ENCODE data around the gene SYNDIG1. TPM values are rescaled to one million over a fixed set of nuclear protein-coding genes. Genes with fewer than 3 reads are reported as not detected.
A peak's percentile ranks its signal among the peaks of the same experiment; 100 is the strongest.

SYNDIG1 gene
- total RNA-seq, 6 donors from 2014 or later = 0.30 to 0.37 (median 0.34) TPM; not detected in 3

DNA sequence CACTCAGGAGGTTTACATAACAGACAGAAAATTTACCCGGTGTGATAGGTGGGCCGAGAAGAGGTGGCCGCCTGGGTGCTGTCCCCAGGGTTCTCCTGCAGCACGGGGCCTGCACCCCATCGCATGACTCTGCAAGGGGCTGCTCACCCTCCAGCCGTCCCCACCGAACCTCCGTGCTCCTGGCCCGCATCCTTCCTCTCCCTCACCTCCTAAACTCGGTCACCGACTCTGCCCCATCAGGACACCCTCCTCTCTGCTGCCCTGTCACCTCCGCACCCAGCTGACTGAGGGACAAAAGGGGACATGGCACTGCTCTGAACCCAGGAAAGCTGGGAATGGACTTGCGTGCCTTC lies 147.6 kb downstream of the SYNDIG1 start:
- Histone ChIP-seq H3K4me1 (no peaks in the 10 kb centered on the region), H3K4me3 (no peak overlapping the region), H3K36me3 (no peaks in the 10 kb centered on the region), H3K27me3 (no peaks in the 10 kb centered on the region), H3K27ac (no peak overlapping the region), H3K9me3 (no peaks in the 10 kb centered on the region)
- ATAC-seq (ENCODE audit: low FRiP score in 2 of 2) (peak in 1 of 2 donors; percentile 9), DNase-seq (no peak)
- TF ChIP-seq POLR2A (IDR thresholded peaks at IDR 0.05) = no peak
- TF ChIP-seq, protein P1, sequence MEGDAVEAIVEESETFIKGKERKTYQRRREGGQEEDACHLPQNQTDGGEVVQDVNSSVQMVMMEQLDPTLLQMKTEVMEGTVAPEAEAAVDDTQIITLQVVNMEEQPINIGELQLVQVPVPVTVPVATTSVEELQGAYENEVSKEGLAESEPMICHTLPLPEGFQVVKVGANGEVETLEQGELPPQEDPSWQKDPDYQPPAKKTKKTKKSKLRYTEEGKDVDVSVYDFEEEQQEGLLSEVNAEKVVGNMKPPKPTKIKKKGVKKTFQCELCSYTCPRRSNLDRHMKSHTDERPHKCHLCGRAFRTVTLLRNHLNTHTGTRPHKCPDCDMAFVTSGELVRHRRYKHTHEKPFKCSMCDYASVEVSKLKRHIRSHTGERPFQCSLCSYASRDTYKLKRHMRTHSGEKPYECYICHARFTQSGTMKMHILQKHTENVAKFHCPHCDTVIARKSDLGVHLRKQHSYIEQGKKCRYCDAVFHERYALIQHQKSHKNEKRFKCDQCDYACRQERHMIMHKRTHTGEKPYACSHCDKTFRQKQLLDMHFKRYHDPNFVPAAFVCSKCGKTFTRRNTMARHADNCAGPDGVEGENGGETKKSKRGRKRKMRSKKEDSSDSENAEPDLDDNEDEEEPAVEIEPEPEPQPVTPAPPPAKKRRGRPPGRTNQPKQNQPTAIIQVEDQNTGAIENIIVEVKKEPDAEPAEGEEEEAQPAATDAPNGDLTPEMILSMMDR (IDR thresholded peaks at IDR 0.05) = no peak
- TF ChIP-seq POLR2AphosphoS5 (IDR thresholded peaks at IDR 0.05) = no peak
- WGBS, 2 donors = 76 to 82% methylated on average over 13 of the region's 13 CpGs

DNA sequence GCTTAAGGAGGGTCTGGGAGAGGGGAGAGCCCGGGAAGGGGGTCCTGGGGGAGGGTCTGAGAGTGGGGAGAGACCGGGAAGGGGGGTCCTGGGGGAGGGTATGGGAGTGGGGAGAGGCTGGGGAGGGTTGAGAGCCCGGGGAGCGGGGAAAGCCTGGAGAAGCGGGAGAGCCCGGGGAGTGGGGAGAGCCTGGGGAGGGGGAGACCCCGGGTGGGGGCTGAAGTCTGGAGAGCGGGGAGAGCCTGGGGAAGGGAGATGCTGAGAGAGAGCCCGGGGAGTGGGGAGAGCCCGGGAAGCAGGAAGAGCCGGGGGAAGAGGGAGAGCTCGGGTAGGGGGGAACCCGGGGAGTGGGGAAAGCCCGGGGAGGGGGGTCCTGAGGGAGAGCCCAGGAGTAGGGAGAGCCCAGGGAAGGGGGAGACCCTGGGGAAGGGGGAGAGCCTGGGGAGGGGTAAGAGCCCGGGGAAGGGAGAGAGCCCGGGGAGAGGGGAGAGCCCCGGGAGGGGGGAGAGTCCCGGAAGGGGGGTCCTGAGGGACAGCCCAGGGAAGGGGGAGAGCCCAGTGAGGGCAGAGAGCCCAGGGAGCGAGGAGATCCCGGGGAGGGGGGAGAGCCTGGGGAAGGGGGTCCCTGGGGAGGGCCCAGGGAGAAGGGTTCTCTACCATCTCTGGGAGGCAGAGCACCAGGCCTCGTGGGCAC lies 148.5 kb downstream of the SYNDIG1 start:
- H3K36me3 ChIP-seq = no peaks in the 10 kb centered on the region
- TF ChIP-seq, protein P1 (IDR thresholded peaks at IDR 0.05) = no peak
- TF ChIP-seq POLR2AphosphoS5 (IDR thresholded peaks at IDR 0.05) = no peak
- TF ChIP-seq POLR2A (IDR thresholded peaks at IDR 0.05) = no peak
- no peak for TF ChIP-seq EP300 (IDR thresholded peaks at IDR 0.05)
- no peaks in the 10 kb centered on the region for H3K9me3 ChIP-seq
- no peaks in the 10 kb centered on the region for H3K4me1 ChIP-seq
- no peaks in the 10 kb centered on the region for H3K27me3 ChIP-seq
- DNase-seq = peak in 1 of 2 donors; percentile 21
- no peak overlapping the region for H3K27ac ChIP-seq
- H3K4me3 ChIP-seq = no peak overlapping the region
- 78 to 84% methylated on average over 5 to 7 of the region's 21 CpGs for WGBS, 2 donors
- peak; percentile 3 to 30 for ATAC-seq (ENCODE audit: low FRiP score in 2 of 2)

DNA sequence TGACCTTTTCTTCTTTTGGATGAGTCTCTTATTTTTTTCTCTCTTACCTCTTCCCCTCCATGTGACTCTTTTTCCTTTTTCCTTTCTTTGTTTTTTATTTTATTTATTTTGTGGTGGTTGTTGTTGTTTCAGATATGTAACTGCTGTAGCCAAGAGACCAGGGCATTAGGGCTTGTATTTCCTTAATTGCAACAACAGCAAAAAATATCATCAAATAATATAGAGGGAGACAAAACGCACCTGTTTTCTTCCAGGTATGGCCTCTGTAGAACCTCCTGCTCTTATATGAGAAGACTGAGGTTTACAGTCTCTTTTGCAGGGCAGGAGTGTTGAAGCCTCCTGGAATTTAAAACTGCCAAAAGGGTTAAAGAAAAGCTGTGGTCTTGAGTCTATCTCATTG lies 149.3 kb downstream of the SYNDIG1 start:
- no peak for TF ChIP-seq POLR2AphosphoS5 (IDR thresholded peaks at IDR 0.05)
- TF ChIP-seq POLR2A (IDR thresholded peaks at IDR 0.05) = no peak
- TF ChIP-seq, protein P1 (IDR thresholded peaks at IDR 0.05) = no peak
- no peaks in the 10 kb centered on the region for H3K9me3 ChIP-seq
- WGBS, 2 donors = 74 to 88% methylated on average over 1 of the region's 1 CpG
- DNase-seq (no peak), ATAC-seq (ENCODE audit: low FRiP score in 2 of 2) (no peak)
- no peak overlapping the region for H3K4me3 ChIP-seq
- H3K36me3 ChIP-seq = no peaks in the 10 kb centered on the region
- H3K27ac ChIP-seq = no peak overlapping the region
- no peaks in the 10 kb centered on the region for H3K27me3 ChIP-seq
- no peaks in the 10 kb centered on the region for H3K4me1 ChIP-seq

DNA sequence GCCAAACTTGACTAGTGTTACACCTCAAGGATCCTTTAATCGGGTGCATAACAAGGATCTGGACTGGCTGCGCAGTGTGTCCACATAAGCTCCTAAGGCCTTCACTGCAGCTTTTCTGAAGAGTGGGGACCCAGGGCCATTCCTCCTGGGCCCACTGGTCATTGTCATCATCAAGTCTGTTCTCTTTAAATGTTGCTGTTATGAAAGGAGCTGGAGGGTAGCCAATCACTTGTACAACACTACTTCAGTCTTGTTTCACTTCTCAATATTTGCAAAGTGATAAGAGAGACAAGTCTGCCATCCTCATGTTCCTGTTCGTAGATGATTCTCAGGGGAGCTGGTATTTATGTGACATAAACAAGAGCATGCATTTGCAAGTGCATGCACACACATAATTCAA lies 149.8 kb downstream of the SYNDIG1 start:
- 58 to 62% methylated on average over 3 of the region's 3 CpGs for WGBS, 2 donors
- H3K36me3 ChIP-seq = no peaks in the 10 kb centered on the region
- no peak for DNase-seq
- H3K9me3 ChIP-seq = no peaks in the 10 kb centered on the region
- no peak for TF ChIP-seq EP300 (IDR thresholded peaks at IDR 0.05)
- no peak for TF ChIP-seq POLR2A (IDR thresholded peaks at IDR 0.05)
- ATAC-seq (ENCODE audit: low FRiP score in 2 of 2) = no peak
- no peak overlapping the region for H3K27ac ChIP-seq
- no peak overlapping the region for H3K4me3 ChIP-seq
- H3K4me1 ChIP-seq = no peaks in the 10 kb centered on the region
- H3K27me3 ChIP-seq = no peaks in the 10 kb centered on the region

DNA sequence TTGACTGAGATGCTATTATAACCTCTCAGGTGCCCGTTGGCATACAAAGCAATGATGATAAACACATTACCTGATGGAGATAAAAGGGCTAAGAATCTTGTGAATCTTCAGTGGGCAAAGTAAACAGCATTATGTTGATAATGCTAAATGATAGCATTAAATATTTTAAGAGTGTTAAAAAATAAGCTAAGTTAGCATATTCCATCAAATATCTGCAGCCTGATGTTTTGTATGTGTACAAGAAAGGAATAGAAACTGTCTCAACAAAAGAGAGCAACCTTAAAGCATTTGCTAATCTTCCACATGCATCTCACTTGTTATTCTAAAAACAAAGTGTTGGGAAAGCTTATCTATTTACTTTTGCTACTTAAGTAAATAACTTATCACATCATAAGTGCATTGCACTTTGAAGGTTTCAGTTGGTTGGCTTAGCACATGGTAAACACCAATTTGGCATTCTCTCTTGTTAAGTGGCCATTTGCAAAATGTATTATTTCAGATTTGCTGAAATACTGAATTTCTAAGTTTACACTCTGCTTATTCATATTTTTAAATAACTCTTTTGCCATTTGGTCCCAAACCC lies 151.6 kb downstream of the SYNDIG1 start:
- H3K4me1 ChIP-seq = no peaks in the 10 kb centered on the region
- WGBS, 2 donors = 61 to 70% methylated on average over 1 of the region's 1 CpG
- H3K36me3 ChIP-seq = no peaks in the 10 kb centered on the region
- H3K9me3 ChIP-seq = no peaks in the 10 kb centered on the region
- no peak for ATAC-seq (ENCODE audit: low FRiP score in 2 of 2)
- H3K27ac ChIP-seq = no peak overlapping the region
- DNase-seq = no peak
- no peak overlapping the region for H3K4me3 ChIP-seq
- TF ChIP-seq POLR2A (IDR thresholded peaks at IDR 0.05) (no peak), POLR2AphosphoS5 (IDR thresholded peaks at IDR 0.05) (no peak), EP300 (IDR thresholded peaks at IDR 0.05) (no peak)
- TF ChIP-seq, protein P1 (IDR thresholded peaks at IDR 0.05) = no peak
- no peaks in the 10 kb centered on the region for H3K27me3 ChIP-seq
